ENCODE measurements around the gene PAX1. TPM values are rescaled to one million over a fixed set of nuclear protein-coding genes. Genes with fewer than 3 reads are reported as not detected.
A peak's percentile ranks its signal among the peaks of the same experiment; 100 is the strongest.

PAX1 gene
- total RNA-seq, 4 donors from 2014 or later, result not detected

DNA sequence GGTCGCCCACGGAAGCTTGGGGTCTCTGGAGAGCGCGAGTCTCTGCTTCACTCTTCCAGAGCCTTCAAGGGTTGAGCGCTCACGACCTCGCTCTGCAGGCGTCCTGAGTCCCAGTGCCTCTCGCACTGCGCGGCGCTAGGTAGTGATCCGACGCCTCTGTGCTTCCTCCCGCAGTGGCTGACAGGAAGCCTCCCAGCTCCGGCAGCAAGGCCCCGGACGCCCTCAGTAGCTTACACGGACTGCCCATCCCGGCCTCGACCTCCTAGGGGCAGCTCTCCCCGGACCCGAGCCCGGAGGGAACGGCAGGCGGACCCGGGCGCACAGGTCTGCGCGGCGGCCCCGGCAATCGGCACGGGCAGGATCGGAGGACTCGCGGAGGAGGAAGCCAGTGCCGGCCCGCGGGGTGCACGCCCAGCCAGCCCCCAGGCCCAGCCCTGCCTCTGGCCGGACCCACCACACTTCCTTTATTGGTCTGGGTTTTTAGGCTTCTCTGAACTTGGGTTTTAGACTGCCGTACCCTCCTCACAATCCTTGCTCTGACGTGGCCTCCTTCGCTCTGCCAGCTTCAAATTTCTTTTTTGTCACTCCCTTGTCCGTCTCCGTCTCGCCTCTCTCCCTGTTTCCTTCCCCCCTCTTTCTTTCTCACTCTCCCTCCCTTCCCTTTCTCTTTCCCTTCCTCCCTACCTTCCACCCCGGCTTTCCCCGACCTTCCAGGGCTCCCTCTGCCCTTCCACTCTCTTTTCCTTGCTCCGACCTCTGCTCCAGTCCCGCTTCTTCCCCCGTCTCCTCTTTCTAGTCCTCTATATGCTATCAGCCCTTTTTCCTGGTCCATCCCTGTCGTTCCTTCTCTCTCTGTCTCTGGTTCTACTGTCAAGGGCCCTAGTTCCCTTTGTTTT is 9.1 kb downstream of the PAX1 start:
- H3K36me3 ChIP-seq, result no peaks in the 10 kb centered on the region
- H3K4me3 ChIP-seq, result no peak overlapping the region
- peaks cover 0 to 5% (median 0%) of the 10 kb centered on the region in 3 donors for H3K4me1 ChIP-seq
- 1 to 2% methylated on average over 15 to 22 of the region's 54 CpGs for WGBS, 2 donors (ENCODE audit: low coverage in 1 of 2)
- H3K27me3 ChIP-seq, result peaks cover 91% of the 10 kb centered on the region
- ATAC-seq, result peak; percentile 34
- no peak overlapping the region for H3K27ac ChIP-seq
- H3K9me3 ChIP-seq, result no peaks in the 10 kb centered on the region
- TF ChIP-seq, protein P1, sequence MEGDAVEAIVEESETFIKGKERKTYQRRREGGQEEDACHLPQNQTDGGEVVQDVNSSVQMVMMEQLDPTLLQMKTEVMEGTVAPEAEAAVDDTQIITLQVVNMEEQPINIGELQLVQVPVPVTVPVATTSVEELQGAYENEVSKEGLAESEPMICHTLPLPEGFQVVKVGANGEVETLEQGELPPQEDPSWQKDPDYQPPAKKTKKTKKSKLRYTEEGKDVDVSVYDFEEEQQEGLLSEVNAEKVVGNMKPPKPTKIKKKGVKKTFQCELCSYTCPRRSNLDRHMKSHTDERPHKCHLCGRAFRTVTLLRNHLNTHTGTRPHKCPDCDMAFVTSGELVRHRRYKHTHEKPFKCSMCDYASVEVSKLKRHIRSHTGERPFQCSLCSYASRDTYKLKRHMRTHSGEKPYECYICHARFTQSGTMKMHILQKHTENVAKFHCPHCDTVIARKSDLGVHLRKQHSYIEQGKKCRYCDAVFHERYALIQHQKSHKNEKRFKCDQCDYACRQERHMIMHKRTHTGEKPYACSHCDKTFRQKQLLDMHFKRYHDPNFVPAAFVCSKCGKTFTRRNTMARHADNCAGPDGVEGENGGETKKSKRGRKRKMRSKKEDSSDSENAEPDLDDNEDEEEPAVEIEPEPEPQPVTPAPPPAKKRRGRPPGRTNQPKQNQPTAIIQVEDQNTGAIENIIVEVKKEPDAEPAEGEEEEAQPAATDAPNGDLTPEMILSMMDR (IDR thresholded peaks at IDR 0.05), result no peak
- no peak for TF ChIP-seq EP300 (IDR thresholded peaks at IDR 0.05)
- TF ChIP-seq POLR2A (IDR thresholded peaks at IDR 0.05), result no peak
- TF ChIP-seq POLR2AphosphoS5 (IDR thresholded peaks at IDR 0.05), result no peak

DNA sequence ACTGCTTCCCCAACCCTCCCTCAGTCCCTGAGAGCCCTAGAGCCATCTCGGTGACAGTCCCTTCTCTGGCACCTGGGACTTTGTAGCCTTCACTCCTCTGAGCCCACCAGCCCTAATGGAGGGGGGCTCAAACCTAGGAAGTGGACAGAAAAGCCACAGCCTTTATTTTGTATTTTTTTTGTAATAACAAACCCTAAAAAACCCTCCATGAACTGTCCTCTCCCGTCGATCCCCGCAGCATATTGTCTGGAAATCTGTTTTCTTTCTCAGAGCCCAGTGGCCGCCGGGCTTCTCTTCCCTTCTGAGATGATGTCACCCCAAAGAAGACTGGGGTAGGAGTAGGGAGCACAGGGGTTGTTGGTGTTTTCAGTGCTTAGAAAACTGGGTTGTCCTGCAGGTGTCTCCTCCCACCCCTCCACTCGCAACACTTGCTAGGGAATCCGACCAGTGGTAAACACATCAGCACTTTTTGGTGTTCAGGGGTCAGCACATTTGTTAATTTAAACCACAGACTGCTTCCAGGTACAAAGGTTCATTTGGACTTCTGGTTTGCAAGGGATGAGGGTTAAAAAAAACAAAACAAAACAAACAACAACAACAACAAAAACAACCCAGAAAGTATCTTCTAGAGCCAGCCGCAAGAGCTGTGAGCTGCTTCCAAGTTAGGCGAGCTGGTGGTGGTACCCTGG is 9.9 kb downstream of the PAX1 start:
- WGBS, 2 donors (ENCODE audit: low coverage in 1 of 2), result 2 to 3% methylated on average over 9 of the region's 10 CpGs
- H3K36me3 ChIP-seq, result no peaks in the 10 kb centered on the region
- ATAC-seq, result no peak
- H3K4me3 ChIP-seq, result no peak overlapping the region
- H3K27me3 ChIP-seq, result peaks cover 83% of the 10 kb centered on the region
- no peak for TF ChIP-seq EP300 (IDR thresholded peaks at IDR 0.05)
- TF ChIP-seq, protein P1 (IDR thresholded peaks at IDR 0.05), result no peak
- TF ChIP-seq POLR2A (IDR thresholded peaks at IDR 0.05), result no peak
- no peak for TF ChIP-seq POLR2AphosphoS5 (IDR thresholded peaks at IDR 0.05)
- H3K27ac ChIP-seq, result no peak overlapping the region
- H3K9me3 ChIP-seq, result no peaks in the 10 kb centered on the region
- H3K4me1 ChIP-seq, result peaks cover 0 to 5% (median 0%) of the 10 kb centered on the region in 3 donors

DNA sequence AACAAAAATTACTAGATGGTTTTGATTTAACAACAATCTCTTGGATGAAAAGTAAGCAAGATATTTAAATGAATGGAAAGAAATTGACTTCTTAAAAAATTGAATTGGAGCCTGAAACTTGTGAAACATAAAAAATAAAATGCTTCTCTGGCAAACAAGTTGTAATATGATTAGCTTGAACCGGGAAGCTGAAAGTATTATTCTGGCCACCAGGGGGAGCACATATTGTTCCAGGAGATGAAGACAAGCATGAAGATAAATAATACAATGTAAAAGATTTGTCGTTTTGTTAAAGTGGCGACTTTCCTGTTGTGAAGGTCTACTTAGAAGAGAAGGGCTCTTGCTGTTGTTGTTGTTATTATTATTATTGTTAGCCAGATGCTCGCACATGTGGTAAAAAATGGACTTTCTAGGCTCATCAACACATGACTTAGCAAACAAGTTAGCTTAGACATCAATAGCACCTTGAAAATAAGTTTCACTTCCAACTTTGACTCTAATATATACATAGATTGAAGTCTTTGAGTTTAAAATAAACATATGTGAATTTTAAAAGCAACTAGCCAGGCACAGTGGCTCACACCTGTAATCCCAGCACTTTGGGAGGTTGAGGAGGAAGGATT is 14.2 kb downstream of the PAX1 start:
- no peak overlapping the region for H3K27ac ChIP-seq
- H3K4me1 ChIP-seq, result no peaks in the 10 kb centered on the region
- H3K27me3 ChIP-seq, result peaks cover 40% of the 10 kb centered on the region
- H3K9me3 ChIP-seq, result no peaks in the 10 kb centered on the region
- H3K4me3 ChIP-seq, result no peak overlapping the region
- ATAC-seq, result no peak
- WGBS, 2 donors (ENCODE audit: low coverage in 1 of 2), result 4 to 8% methylated on average over 4 of the region's 4 CpGs
- TF ChIP-seq POLR2AphosphoS5 (IDR thresholded peaks at IDR 0.05) (no peak), POLR2A (IDR thresholded peaks at IDR 0.05) (no peak), EP300 (IDR thresholded peaks at IDR 0.05) (no peak)
- TF ChIP-seq, protein P1 (IDR thresholded peaks at IDR 0.05), result peak; percentile 39 to 69 (median 62)
- no peaks in the 10 kb centered on the region for H3K36me3 ChIP-seq

DNA sequence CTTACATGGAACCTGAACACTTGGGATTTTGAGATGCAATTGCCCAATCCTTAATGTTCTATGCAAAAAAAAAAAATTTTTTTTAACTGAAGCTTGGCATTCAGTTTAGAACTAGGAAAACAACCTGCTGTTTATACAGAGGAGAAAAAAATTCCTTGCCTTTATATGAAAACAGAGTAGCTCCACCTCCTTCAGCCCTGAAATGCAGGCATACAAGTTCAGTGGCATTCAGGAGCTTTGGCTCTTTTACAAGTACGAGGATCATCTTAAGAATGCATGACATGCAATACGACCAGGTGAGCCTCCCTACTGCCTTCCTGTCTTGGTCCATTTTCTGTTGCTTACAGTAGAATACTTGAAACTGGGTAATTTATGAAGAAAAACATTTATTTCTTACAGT is 20.4 kb downstream of the PAX1 start:
- no peak for ATAC-seq
- whole genome bisulfite sequencing, 2 donors (ENCODE audit: low coverage in 1 of 2), result 35 to 68% methylated on average over 2 of the region's 2 CpGs
- TF ChIP-seq POLR2AphosphoS5 (IDR thresholded peaks at IDR 0.05) (no peak), POLR2A (IDR thresholded peaks at IDR 0.05) (no peak), EP300 (IDR thresholded peaks at IDR 0.05) (no peak)
- TF ChIP-seq, protein P1 (IDR thresholded peaks at IDR 0.05), result no peak
- Histone ChIP-seq H3K4me1 (no peaks in the 10 kb centered on the region), H3K27ac (no peak overlapping the region), H3K27me3 (peaks cover 15% of the 10 kb centered on the region), H3K4me3 (no peak overlapping the region), H3K9me3 (no peaks in the 10 kb centered on the region), H3K36me3 (no peaks in the 10 kb centered on the region)
